GM12878 (cell line): ENCODE measurements around the gene PRKAR1A. TPM values are rescaled to one million over a fixed set of nuclear protein-coding genes. Genes with fewer than 3 reads are reported as not detected.

Experiments used
- ATAC-seq: fragments of 200-7000 bp; cut with Tn5 transposase; 3 replicates; pipeline ENCODE4 v1.9.1; 2020; ENCODE audit warnings: mild to moderate bottlenecking, moderate library complexity
- BruUV-seq: library from RNA; stranded (reverse); fragments of 400-500 nt; replicated peaks from 2 replicates; lab custom pipeline; 2021; lab: Mats Ljungman, UMichigan
- CTCF ChIA-PET: fragments of 300-600 bp; sonication (Branson Sonifier 250); formaldehyde crosslinking; extraction: SDS; loops from one replicate; lab custom pipeline; 2021; ENCODE audit warnings: inconsistent platforms; lab: Yijun Ruan, JAX
- POLR2A ChIA-PET: fragments of 350-600 bp; formaldehyde crosslinking; extraction: SDS; loops from one replicate; lab custom pipeline; 2021; ENCODE audit warnings: inconsistent platforms; lab: Charles Lee
- RAD21 ChIA-PET: fragments of 300-600 bp; sonication (Branson Sonifier 250); formaldehyde crosslinking; loops from one replicate; lab custom pipeline; 2023; ENCODE audit warnings: antibody characterized with exemption; ENCODE audit not compliant: unreplicated experiment; lab: Charles Lee
- SMC1A ChIA-PET: fragments of 300-600 bp; sonication (Branson Sonifier 250); formaldehyde crosslinking; loops from one replicate; lab custom pipeline; 2023; ENCODE audit not compliant: unreplicated experiment, uncharacterized antibody; lab: Charles Lee
- DNase-seq: peaks from one replicate; pipeline ENCODE4 v3.0.0-alpha.2; 2011; ENCODE audit warnings: low read depth, low spot score
- FAIRE-seq: peaks from 3 replicates; lab custom pipeline; 2011; peaks lifted over from hg19 to GRCh38; lab: Jason Lieb, UNC
- H2AFZ ChIP-seq: 2 replicates; pipeline ENCODE4 v1.6.0; 2011; ENCODE audit warnings: low read depth, low read length, control low read depth; ENCODE audit not compliant: control insufficient read depth
- H3K27ac ChIP-seq: 2 replicates; pipeline ENCODE4 v1.5.1; 2011; ENCODE audit warnings: control low read depth; ENCODE audit not compliant: control insufficient read depth, insufficient read depth
- H3K27me3 ChIP-seq, 2 experiments: replicated peaks in 1 of 2; 2 replicates each; pipeline versions ENCODE4 v1.6.0 to v1.6.1; 2011; ENCODE audit warnings: low read length in 1 of 2; ENCODE audit not compliant: control insufficient read depth in 2 of 2, insufficient read depth in 2 of 2
- H3K36me3 ChIP-seq, 2 experiments: 2 replicates each; pipeline ENCODE4 v1.5.1; 2011; ENCODE audit warnings: low read length in 1 of 2; ENCODE audit not compliant: control insufficient read depth in 2 of 2, insufficient read depth in 2 of 2
- H3K4me1 ChIP-seq: 2 replicates; pipeline ENCODE4 v1.6.1; 2011; ENCODE audit warnings: mild to moderate bottlenecking, low read length, moderate library complexity, mixed read lengths; ENCODE audit not compliant: control insufficient read depth, insufficient read depth
- H3K4me2 ChIP-seq: 2 replicates; pipeline ENCODE4 v1.6.0; 2011; ENCODE audit warnings: control low read depth; ENCODE audit not compliant: control insufficient read depth, insufficient read depth
- H3K4me3 ChIP-seq: fragments of 200-600 bp; sonication (generic); 2 replicates; pipeline ENCODE4 v1.5.1; 2016
- H3K79me2 ChIP-seq: 2 replicates; pipeline ENCODE4 v1.6.0; 2011; ENCODE audit warnings: low read length; ENCODE audit not compliant: control insufficient read depth, insufficient read depth
- H3K9ac ChIP-seq: 2 replicates; pipeline ENCODE4 v1.8.0; 2011; ENCODE audit warnings: low read length, control low read depth, mixed read lengths; ENCODE audit not compliant: control insufficient read depth, insufficient read depth
- H3K9me3 ChIP-seq: replicated peaks from 3 replicates; pipeline ENCODE4 v1.5.1; 2011; ENCODE audit warnings: mild to moderate bottlenecking, low read length; ENCODE audit not compliant: control insufficient read depth, insufficient read depth
- H4K20me1 ChIP-seq: 2 replicates; pipeline ENCODE4 v1.6.0; 2011; ENCODE audit not compliant: control insufficient read depth, insufficient read depth
- BACH1 ChIP-seq: fragments of 450-650 bp; IDR thresholded peaks from 2 replicates; pipeline ENCODE4 v1.6.1; 2017; ENCODE audit warnings: mild to moderate bottlenecking, borderline replicate concordance
- HDGF ChIP-seq: fragments of 450-650 bp; IDR thresholded peaks from 2 replicates; pipeline ENCODE4 v1.6.1; 2016; ENCODE audit warnings: antibody characterized with exemption
- POLR2A ChIP-seq: IDR thresholded peaks from 2 replicates; pipeline ENCODE4 v1.6.1; 2011; ENCODE audit warnings: low read depth, mild to moderate bottlenecking, low read length
- SRF ChIP-seq, 2 experiments: IDR thresholded peaks; 2 replicates each; pipeline ENCODE4 v1.6.1; 2011; ENCODE audit warnings: low read depth in 2 of 2, low read length in 2 of 2, mild to moderate bottlenecking in 1 of 2, moderate library complexity in 1 of 2
- WGBS: methylation state at CpG from one replicate; pipeline ENCODE4 v1.1.6; 2016; ENCODE audit warnings: low lambda C conversion rate; ENCODE audit not compliant: insufficient replicate concordance, insufficient coverage; ENCODE audit errors: missing lambda C conversion rate; 5-methylcytosine and 5-hydroxymethylcytosine counted together
- in situ Hi-C: fragments of 300-500 bp; cut with MboI; formaldehyde crosslinking; loops from 9 replicates; pipeline ENCODE4 v1.14.3; 2018; ENCODE audit warnings: mixed read lengths
- intact Hi-C: fragments of 100-400 bp; cut with micrococcal nuclease; formaldehyde crosslinking; loops from one replicate; pipeline ENCODE4 v1.14.2; 2022; ENCODE audit not compliant: unreplicated experiment
- polyA plus RNA-seq, 11 experiments: library from polyadenylated mRNA; depleted of rRNA in 4 of 11; unstranded in 6 of 11; stranded (reverse) in 5 of 11; fragments of >200 nt; fragmentation: Nextera tagmentation in 4 of 11; fragmentation: Illumina TruSeq in 1 of 11; extraction: Ambion mirVana in 4 of 11; extraction: Trizol in 1 of 11; gene quantifications; 1 replicate in 1 of 11; 2 replicates in 10 of 11; pipeline versions ENCODE4 v1.2.1 to v1.2.3, GENCODE V29; 2011 to 2016; ENCODE audit warnings: inconsistent platforms in 2 of 11, missing spikeins in 2 of 11, low read depth in 1 of 11
- total RNA-seq, 4 experiments: library from RNA; depleted of rRNA in 3 of 4; stranded (reverse); fragments of >200 nt in 3 of 4; fragmentation: Illumina TruSeq in 1 of 4; extraction: Trizol in 1 of 4; gene quantifications; 2 replicates each; pipeline versions ENCODE4 v1.2.1 to v1.2.3, GENCODE V29; 2013 to 2021

Gene PRKAR1A
- total and polyA plus RNA-seq, 10 of the 15 experiments (the other 5 are each of a cell fraction or from before 2014, with no cell fraction given), result 29.1 to 200 (median 125) TPM

DNA sequence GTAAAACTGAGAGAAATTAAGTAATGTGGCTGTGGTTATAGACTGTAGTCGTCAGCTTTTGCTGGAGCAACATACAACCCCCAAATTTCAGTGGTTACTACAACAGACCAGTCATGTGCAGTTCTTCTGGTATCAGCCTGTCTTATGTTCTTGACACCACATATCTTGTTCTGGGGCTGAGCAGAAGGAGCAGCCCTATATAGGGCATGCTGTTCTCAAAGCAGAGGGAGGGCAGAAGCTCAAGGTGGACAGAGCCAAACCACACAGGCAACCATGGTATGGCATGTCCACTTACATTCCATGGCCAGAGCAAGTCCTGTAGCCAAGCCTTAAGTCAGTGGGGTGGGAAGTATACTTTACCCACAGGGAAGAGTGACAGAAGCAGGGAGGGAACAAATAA is 7.7 kb downstream of the PRKAR1A start:
- H3K27me3 ChIP-seq, result no peaks in the 10 kb centered on the region
- peaks cover 8 to 34% of the 10 kb centered on the region in 2 experiments for H3K36me3 ChIP-seq
- peak; percentile 54 for ATAC-seq
- BruUV-seq, result TSS peak; percentile 1
- in situ Hi-C loops (no loop called here), intact Hi-C loops (no loop called here)
- peaks cover 5% of the 10 kb centered on the region; the same call in 1 of the 3 replicates for H3K9me3 ChIP-seq
- WGBS, result 100% methylated on average over 1 of the region's 1 CpG
- peaks cover 26% of the 10 kb centered on the region for H3K79me2 ChIP-seq
- TF ChIP-seq POLR2A (peak; percentile 38), SRF (IDR thresholded peaks at IDR 0.05; ENCODE audit: low read depth in 2 of 2, low read length in 2 of 2) (no peak)
- ChIA-PET CTCF (interaction anchor here (1.4 kb wide), 1 partner anchor 94 kb away, joined by 3 read pairs; no protein-coding TSS in a partner anchor), RAD21 (no interaction called here), POLR2A (interaction anchor here (0.5 to 1.5 kb wide), 2 partner anchors 18 to 34 kb away, joined by 3 read pairs; no protein-coding TSS in a partner anchor), SMC1A (interaction anchor here (1.9 kb wide), 1 partner anchor 22 kb away, joined by 5 read pairs; no protein-coding TSS in a partner anchor)
- DNase-seq, result no peak
- H3K27ac ChIP-seq, result no peak overlapping the region
- H3K9ac ChIP-seq, result no peak overlapping the region
- H3K4me2 ChIP-seq, result no peak overlapping the region
- H3K4me3 ChIP-seq, result no peak overlapping the region
- no peaks in the 10 kb centered on the region; the same call in 1 of the 2 replicates for H3K4me1 ChIP-seq
- FAIRE-seq, result no peak
- 0 out of 2 replicates have a peak, but pooled peaks cover 5% of the 10 kb centered on the region for H4K20me1 ChIP-seq
- H2AFZ ChIP-seq, result no peak overlapping the region

DNA sequence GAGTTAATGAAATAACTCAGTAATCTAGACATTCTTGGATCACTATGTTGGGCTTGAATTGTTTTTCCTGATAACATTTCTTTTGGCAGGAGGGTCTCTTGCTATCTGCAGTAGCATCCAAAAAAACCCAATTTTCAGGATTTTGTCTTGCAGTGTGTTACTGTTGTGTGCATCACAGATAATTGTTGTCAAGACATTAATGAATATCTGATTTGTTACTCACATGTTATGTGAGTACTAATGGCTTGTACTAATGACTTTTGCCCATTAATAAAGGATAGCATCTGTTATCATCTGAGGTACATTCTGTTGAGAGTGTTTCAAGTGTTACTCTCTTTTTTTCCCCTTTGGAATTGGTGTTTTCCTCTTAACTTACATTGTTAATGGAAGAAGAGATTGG is 10.0 kb downstream of the PRKAR1A start:
- BruUV-seq, result no TSS peak
- Histone ChIP-seq H3K36me3 (peaks cover 7 to 39% of the 10 kb centered on the region in 2 experiments), H3K4me3 (no peak overlapping the region), H4K20me1 (0 out of 2 replicates have a peak, but pooled peaks cover 2% of the 10 kb centered on the region), H3K27ac (no peak overlapping the region), H3K9ac (no peak overlapping the region), H3K4me1 (no peaks in the 10 kb centered on the region), H3K9me3 (peaks cover 4% of the 10 kb centered on the region; the same call in 1 of the 3 replicates), H3K79me2 (peaks cover 8% of the 10 kb centered on the region), H3K4me2 (no peak overlapping the region), H2AFZ (no peak overlapping the region), H3K27me3 (no peaks in the 10 kb centered on the region)
- RAD21 ChIA-PET, result no interaction called here
- POLR2A ChIA-PET, result interaction anchor here (1.2 kb wide), 1 partner anchor 9 kb away, joined by 3 read pairs; no protein-coding TSS in a partner anchor
- DNase-seq (no peak), ATAC-seq (no peak), FAIRE-seq (no peak)
- SMC1A ChIA-PET, result no interaction called here
- TF ChIP-seq HDGF (no peak), BACH1 (no peak)
- CTCF ChIA-PET, result no interaction called here
- in situ Hi-C loops (no loop called here), intact Hi-C loops (no loop called here)
